Measurements from ENCODE around the gene GALNT7.
"Not testable (repeated sequence)": the region's sequence is repeated elsewhere in the genome, so short reads cannot be mapped to it uniquely, and the experiment has no call there.

The GALNT7 gene

GRCh38 chr4:173199553-173199952, 30.9 kb downstream of the GALNT7 start:
- DNase-seq = no peak

GRCh38 chr4:173200103-173200884, 31.7 kb downstream of the GALNT7 start:
- no peak for DNase-seq

GRCh38 chr4:173202395-173202794, 33.8 kb downstream of the GALNT7 start:
- no peak for DNase-seq

GRCh38 chr4:173205656-173206055, 37.0 kb downstream of the GALNT7 start:
- DNase-seq = no peak

GRCh38 chr4:173208420-173208819, 39.8 kb downstream of the GALNT7 start:
- no peak for DNase-seq

- DNase-seq = no peak
Measured at GRCh38 chr4:173211222-173211621, 42.6 kb downstream of the GALNT7 start.

GRCh38 chr4:173211838-173212237, 43.2 kb downstream of the GALNT7 start:
- DNase-seq = peak; percentile 81

- DNase-seq = no peak
Measured at GRCh38 chr4:173212379-173212778, 43.8 kb downstream of the GALNT7 start.

- no peak for DNase-seq
Measured at GRCh38 chr4:173213296-173213695, 44.7 kb downstream of the GALNT7 start.

- DNase-seq = no peak
Measured at GRCh38 chr4:173214231-173214630, 45.6 kb downstream of the GALNT7 start.

- peak; percentile 67 for DNase-seq
Measured at GRCh38 chr4:173214661-173215060, 46.0 kb downstream of the GALNT7 start.

GRCh38 chr4:173217075-173217474, 48.5 kb downstream of the GALNT7 start:
- DNase-seq = no peak

GRCh38 chr4:173217727-173218126, 49.1 kb downstream of the GALNT7 start:
- DNase-seq = peak; percentile 77

- DNase-seq = peak; percentile 76
Measured at GRCh38 chr4:173218411-173219125, 50.0 kb downstream of the GALNT7 start.

- not testable (repeated sequence) for DNase-seq
Measured at GRCh38 chr4:173219126-173219437, 50.5 kb downstream of the GALNT7 start.

- DNase-seq = no peak
Measured at GRCh38 chr4:173223743-173224142, 55.1 kb downstream of the GALNT7 start.

GRCh38 chr4:173226401-173226888, 57.8 kb downstream of the GALNT7 start:
- DNase-seq = no peak

- no peak for DNase-seq
Measured at GRCh38 chr4:173227756-173228155, 59.1 kb downstream of the GALNT7 start.

GRCh38 chr4:173230062-173230461, 61.5 kb downstream of the GALNT7 start:
- no peak for DNase-seq

- no peak for DNase-seq
Measured at GRCh38 chr4:173231916-173232315, 63.3 kb downstream of the GALNT7 start.

- no peak for DNase-seq
Measured at GRCh38 chr4:173233857-173234256, 65.2 kb downstream of the GALNT7 start.

GRCh38 chr4:173235050-173235449, 66.4 kb downstream of the GALNT7 start:
- no peak for DNase-seq

GRCh38 chr4:173236301-173236700, 67.7 kb downstream of the GALNT7 start:
- DNase-seq = no peak

GRCh38 chr4:173237152-173237551, 68.5 kb downstream of the GALNT7 start:
- no peak for DNase-seq
